ENCODE results near the gene HLA-DMA. TPM values are rescaled to one million over a fixed set of nuclear protein-coding genes. Genes with fewer than 3 reads are reported as not detected.

The HLA-DMA gene
- polyA plus RNA-seq, 3 donors: 434 to 526 (median 515) TPM

- peaks cover 89% of the 10 kb centered on the region for H3K79me2 ChIP-seq (ENCODE audit: insufficient read depth, low read length)
- intact Hi-C loops (cut with micrococcal nuclease): loop anchor here in 1 of 2 donors (2.0 kb wide), 1 partner anchor 16 kb away; the partner anchor contains the start of gene HLA-DMA
- peak overlapping the region; percentile 98 to 100 for H3K4me3 Mint-ChIP-seq
- H3K27ac Mint-ChIP-seq: peak overlapping the region; percentile 98 to 100 (median 99)
- H3K4me1 ChIP-seq (ENCODE audit: control insufficient read depth in 1 of 2, insufficient read depth in 2 of 2, low read length in 2 of 2): peaks cover 32 to 42% of the 10 kb centered on the region in 2 donors
- WGBS (ENCODE audit: insufficient coverage): 0% methylated on average over 26 of the region's 40 CpGs
- peak overlapping the region; percentile 95 to 97 for H3K27ac ChIP-seq (ENCODE audit: low read depth in 1 of 2, low read length in 2 of 2)
- H2AFZ ChIP-seq (ENCODE audit: insufficient read depth, low read depth, low read length, poor library complexity, severe bottlenecking): peak overlapping the region; percentile 86
- H3K4me1 Mint-ChIP-seq: peaks cover 45% of the 10 kb centered on the region
- DNase-seq: peak; percentile 41 to 71 (median 44)
- H3K4me3 ChIP-seq (replicated peaks in 1 of 3; ENCODE audit: low read depth in 2 of 3, low read length in 3 of 3): peak overlapping the region; percentile 93 to 96 (median 93)
- H3K9me3 Mint-ChIP-seq: peaks cover 0 to 9% (median 0%) of the 10 kb centered on the region in 7 donors
- peak overlapping the region; percentile 99 for H3K4me2 ChIP-seq (replicated peaks; ENCODE audit: extremely low read depth, low read length, poor library complexity, severe bottlenecking)
- H3K9ac ChIP-seq (ENCODE audit: insufficient read depth, low read length, poor library complexity, severe bottlenecking): peak overlapping the region; percentile 79
- TF ChIP-seq CTCF (IDR thresholded peaks at IDR 0.05): no peak
- H4K20me1 ChIP-seq (ENCODE audit: insufficient read depth, low read length): peaks cover 21% of the 10 kb centered on the region
- H3K9me3 ChIP-seq (replicated peaks in 1 of 2; ENCODE audit: control insufficient read depth in 1 of 2, insufficient read depth in 1 of 2, low read length in 2 of 2): no peaks in the 10 kb centered on the region
- H3K36me3 ChIP-seq (replicated peaks in 1 of 2; ENCODE audit: control insufficient read depth in 1 of 2, insufficient read depth in 2 of 2, low read length in 2 of 2): peaks cover 0 to 8% of the 10 kb centered on the region in 2 donors
- H3K36me3 Mint-ChIP-seq: peaks cover 15 to 23% of the 10 kb centered on the region in 2 donors
- H3K27me3 ChIP-seq (ENCODE audit: control insufficient read depth in 2 of 2, insufficient read depth in 2 of 2, low read length in 2 of 2): no peaks in the 10 kb centered on the region
- peaks cover 0 to 10% (median 2%) of the 10 kb centered on the region in 3 donors for H3K27me3 Mint-ChIP-seq (ENCODE audit: low read depth in 3 of 3)
Measured at GRCh38 chr6:32968867-32969684, 16.2 kb upstream of the HLA-DMA start.

DNA sequence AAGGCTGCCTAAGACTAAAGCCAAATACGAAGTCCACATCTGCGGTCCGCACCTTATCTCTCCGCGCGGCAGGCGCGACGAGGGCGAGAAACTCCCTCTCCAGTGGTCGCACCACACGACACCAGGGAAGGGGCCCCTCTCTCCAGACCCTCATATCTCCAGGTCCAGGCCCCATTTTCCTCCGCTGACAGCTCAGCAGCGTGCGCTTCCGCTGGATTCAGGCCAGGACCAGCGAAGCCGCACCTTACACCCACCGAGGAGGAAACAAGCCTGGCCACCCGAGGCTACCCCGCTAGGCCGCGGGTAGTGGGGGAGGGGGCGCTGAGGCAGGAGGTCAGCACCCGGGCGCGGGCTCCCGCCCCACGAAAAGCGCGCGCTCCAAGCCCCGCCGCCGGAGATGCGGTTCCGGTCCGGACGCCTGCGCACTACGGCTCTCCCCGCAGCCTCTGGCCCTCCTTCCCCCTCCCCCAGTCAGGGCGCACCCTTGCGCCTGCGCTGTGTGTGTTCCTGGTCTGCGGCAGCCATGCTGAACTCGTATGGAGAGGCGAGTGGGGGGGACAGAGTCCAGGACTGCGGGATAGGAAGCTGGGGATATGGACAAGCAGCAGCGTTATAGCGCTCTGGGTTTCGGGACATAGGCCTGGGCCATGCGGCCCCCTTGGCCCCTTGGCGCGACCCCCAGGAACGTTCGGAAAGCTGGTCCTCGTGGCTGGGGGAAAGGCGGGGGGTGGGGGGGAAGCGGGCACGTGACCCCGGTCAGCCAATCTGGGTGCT lies 15.4 kb upstream of the HLA-DMA start, which contains the start of gene BRD2:
Gene BRD2 (plus strand): TSS at position 502 of the 774 bp plus-strand sequence. CDS start 4,305 bp downstream, outside the sequence.
- Mint-ChIP-seq H3K27ac (peak within 1 kb of the TSS; percentile 98 to 100 (median 99)), H3K4me3 (peak within 1 kb of the TSS; percentile 98 to 100), H3K4me1 (peaks cover 42% of the 10 kb centered on the region), H3K27me3 (ENCODE audit: low read depth in 3 of 3) (peaks cover 0 to 10% (median 2%) of the 10 kb centered on the region in 3 donors), H3K36me3 (peaks cover 8 to 15% of the 10 kb centered on the region in 2 donors), H3K9me3 (peaks cover 0 to 9% (median 0%) of the 10 kb centered on the region in 7 donors)
- Histone ChIP-seq H3K4me3 (replicated peaks in 1 of 3; ENCODE audit: low read depth in 2 of 3, low read length in 3 of 3) (peak within 1 kb of the TSS; percentile 93 to 96 (median 93)), H4K20me1 (ENCODE audit: insufficient read depth, low read length) (peaks cover 13% of the 10 kb centered on the region), H3K36me3 (replicated peaks in 1 of 2; ENCODE audit: control insufficient read depth in 1 of 2, insufficient read depth in 2 of 2, low read length in 2 of 2) (peaks cover 0 to 7% of the 10 kb centered on the region in 2 donors), H3K4me1 (ENCODE audit: control insufficient read depth in 1 of 2, insufficient read depth in 2 of 2, low read length in 2 of 2) (peaks cover 37 to 49% of the 10 kb centered on the region in 2 donors), H3K27ac (ENCODE audit: low read depth in 1 of 2, low read length in 2 of 2) (peak within 1 kb of the TSS; percentile 95 to 97), H3K27me3 (ENCODE audit: control insufficient read depth in 2 of 2, insufficient read depth in 2 of 2, low read length in 2 of 2) (no peaks in the 10 kb centered on the region), H3K79me2 (ENCODE audit: insufficient read depth, low read length) (peaks cover 89% of the 10 kb centered on the region), H2AFZ (ENCODE audit: insufficient read depth, low read depth, low read length, poor library complexity, severe bottlenecking) (peak within 1 kb of the TSS; percentile 86), H3K9ac (ENCODE audit: insufficient read depth, low read length, poor library complexity, severe bottlenecking) (peak within 1 kb of the TSS; percentile 79), H3K4me2 (replicated peaks; ENCODE audit: extremely low read depth, low read length, poor library complexity, severe bottlenecking) (peak within 1 kb of the TSS; percentile 99), H3K9me3 (replicated peaks in 1 of 2; ENCODE audit: control insufficient read depth in 1 of 2, insufficient read depth in 1 of 2, low read length in 2 of 2) (no peaks in the 10 kb centered on the region)
- intact Hi-C loops (cut with micrococcal nuclease): loop anchor here in 1 of 2 donors (2.0 kb wide), 1 partner anchor 15 kb away; the partner anchor contains the start of gene HLA-DMA
- WGBS (ENCODE audit: insufficient coverage): under 1% methylated on average over 34 of the region's 62 CpGs
- TF ChIP-seq CTCF (IDR thresholded peaks at IDR 0.05): no peak
- DNase-seq: peak; percentile 95 to 97 (median 96)

Measured in CD14-positive monocyte (primary cell).